Epithelial cell of esophagus (primary cell): Measurements from ENCODE around the gene AEBP1.
A peak's percentile ranks its signal among the peaks of the same experiment; 100 is the strongest.

Experiments used
- DNase-seq: peaks from one replicate; pipeline ENCODE4 v3.0.0; 2010; ENCODE audit warnings: low read depth
- H3K4me3 ChIP-seq: 2 replicates; pipeline ENCODE4 v1.5.1; 2011; ENCODE audit warnings: mild to moderate bottlenecking, low read length, control low read depth
- CTCF ChIP-seq: IDR thresholded peaks from 2 replicates; pipeline ENCODE4 v1.5.1; 2011; ENCODE audit warnings: low read depth, mild to moderate bottlenecking, low read length, control low read depth, inconsistent platforms; ENCODE audit not compliant: insufficient read depth; ENCODE audit errors: missing control alignments

The AEBP1 gene

GRCh38 chr7:44103923-44104859, at the start of gene AEBP1:
TSS of gene AEBP1 (plus strand) at chr7:44104345. CDS start at chr7:44104666, 321 bp downstream.
- no peak within 1 kb of the TSS for H3K4me3 ChIP-seq
- no peak for DNase-seq
- no peak for TF ChIP-seq CTCF

GRCh38 chr7:44056681-44057080, 47.5 kb upstream of the AEBP1 start:
- DNase-seq = no peak
- no peak for TF ChIP-seq CTCF
- no peak overlapping the region for H3K4me3 ChIP-seq

DNA sequence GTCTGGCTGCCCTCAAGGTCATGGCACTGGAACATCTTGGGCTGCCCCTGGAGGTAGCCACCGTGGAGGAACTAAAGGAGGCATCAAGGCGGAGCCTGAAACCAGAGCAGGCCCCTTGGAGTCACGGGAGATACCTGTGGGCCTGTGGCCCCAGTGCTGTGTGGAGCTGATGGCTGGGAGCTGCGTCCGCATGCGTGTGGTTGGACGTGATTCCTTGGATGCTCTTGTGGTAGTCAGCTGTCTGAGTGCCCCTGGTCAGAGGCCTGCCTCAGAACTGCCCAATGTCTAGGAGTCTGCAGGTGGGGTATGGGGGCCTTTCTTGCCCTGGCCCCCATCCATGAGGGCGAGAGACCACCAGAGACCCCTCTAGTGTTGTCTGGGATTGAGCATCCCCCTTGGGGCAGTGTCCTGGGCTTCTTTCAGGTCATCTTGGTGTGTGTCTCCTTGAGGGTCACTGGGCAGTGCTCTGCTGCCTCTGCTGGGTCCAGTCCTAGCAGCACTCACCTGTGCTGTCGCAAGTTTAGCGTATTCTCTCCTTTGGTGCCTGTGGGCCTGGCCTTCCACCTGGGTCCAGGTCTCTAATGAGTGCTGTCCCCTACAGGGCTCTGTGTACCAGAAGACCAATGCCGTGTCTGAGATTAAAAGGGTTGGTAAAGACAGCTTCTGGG, 46.8 kb upstream of the AEBP1 start:
- DNase-seq = no peak
- no peak overlapping the region for H3K4me3 ChIP-seq
- no peak for TF ChIP-seq CTCF

DNA sequence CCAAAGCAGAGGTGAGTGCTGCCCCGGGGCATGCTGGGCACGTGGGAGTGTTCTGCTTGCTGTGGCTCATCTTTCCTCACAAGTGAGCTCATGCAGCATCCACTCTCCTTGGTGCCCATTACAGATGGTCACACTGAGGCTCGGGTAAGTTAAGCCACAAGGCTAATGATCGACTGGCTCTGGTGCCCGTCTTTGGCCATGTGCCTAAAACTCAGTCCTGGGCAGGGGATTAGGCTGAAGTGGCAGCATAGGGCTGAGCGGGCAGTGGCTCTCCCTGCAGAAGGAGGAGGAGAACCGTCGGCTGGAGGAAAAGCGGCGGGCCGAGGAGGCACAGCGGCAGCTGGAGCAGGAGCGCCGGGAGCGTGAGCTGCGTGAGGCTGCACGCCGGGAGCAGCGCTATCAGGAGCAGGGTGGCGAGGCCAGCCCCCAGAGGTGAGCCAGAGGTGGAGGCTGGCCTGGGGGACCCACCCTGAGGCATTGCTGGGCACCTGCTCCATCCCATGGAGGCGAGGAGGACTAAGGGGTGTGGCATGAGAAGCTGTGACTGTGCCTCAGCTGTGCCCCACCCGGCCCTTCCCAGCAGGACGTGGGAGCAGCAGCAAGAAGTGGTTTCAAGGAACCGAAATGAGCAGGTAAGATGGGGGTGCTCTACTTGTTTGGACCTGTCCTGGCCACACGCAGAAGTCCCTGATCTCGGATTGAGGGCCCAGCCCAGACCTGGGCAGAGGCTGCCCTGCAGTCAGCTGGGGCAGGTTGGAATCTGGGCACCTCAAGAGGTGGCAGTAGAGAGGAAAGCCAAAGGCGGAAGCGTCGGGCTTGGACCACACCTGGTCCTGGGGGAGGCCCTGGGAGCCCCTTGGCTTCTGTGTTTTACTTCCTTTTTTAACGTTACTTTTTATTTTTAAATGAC, 46.0 kb upstream of the AEBP1 start:
- TF ChIP-seq CTCF = no peak
- peak; percentile 79 for DNase-seq
- H3K4me3 ChIP-seq = no peak overlapping the region

DNA sequence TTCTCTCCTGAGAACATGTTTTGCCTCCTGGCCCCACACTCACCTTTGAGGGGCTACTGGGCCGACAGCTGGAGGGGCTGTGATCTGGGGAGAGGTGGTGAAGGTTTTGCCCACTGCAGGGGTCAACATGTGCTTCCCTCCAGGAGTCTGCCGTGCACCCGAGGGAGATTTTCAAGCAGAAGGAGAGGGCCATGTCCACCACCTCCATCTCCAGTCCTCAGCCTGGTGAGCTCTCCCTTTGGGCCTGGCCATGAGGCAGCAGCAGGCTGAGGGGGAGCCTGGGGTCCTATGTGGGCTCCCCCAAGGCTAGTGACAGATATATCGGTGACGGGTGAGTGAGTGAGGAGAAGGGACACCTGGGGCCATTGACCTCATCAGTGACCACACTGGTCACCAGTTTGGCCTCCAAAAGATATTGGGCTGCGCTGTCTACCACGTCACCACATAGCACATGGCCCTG, 45.4 kb upstream of the AEBP1 start:
- no peak overlapping the region for H3K4me3 ChIP-seq
- DNase-seq = no peak
- TF ChIP-seq CTCF = no peak

DNA sequence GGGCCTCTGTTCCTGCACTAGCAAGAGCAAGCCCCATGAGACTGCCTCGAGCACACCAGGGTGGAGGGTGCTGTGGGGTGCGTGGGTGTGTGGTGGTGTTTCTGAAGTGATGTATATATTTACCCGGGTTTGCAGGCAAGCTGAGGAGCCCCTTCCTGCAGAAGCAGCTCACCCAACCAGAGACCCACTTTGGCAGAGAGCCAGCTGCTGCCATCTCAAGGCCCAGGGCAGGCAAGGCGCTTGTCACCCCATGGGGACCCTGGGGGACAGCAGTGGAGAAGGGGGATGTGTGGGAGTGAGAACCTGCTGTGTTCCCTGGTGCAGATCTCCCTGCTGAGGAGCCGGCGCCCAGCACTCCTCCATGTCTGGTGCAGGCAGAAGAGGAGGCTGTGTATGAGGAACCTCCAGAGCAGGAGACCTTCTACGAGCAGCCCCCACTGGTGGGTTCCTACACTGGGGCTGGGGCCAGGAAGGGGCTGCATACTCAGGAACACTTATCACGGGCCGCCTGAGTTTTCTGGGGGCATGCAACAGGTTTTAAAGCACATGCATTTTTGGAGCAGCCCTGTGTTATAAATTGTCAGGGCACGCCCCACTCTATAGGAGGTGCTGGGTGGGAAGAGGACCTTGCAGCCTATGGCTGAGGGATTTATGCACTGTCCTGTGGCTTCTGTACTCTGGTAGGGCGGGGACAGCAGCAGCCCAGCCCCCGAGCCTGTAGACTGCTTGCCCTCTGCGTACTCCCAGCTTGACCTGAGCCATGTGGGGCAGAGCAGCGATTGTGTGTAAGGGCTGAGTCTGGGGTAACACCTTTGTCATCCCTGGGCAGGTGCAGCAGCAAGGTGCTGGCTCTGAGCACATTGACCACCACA, 44.7 kb upstream of the AEBP1 start:
- no peak overlapping the region for H3K4me3 ChIP-seq
- no peak for DNase-seq
- no peak for TF ChIP-seq CTCF
